H1 (cell line): ENCODE results near the gene PLXDC2. TPM values are rescaled to one million over a fixed set of nuclear protein-coding genes. Genes with fewer than 3 reads are reported as not detected.
"Not testable (repeated sequence)": the region's sequence is repeated elsewhere in the genome, so short reads cannot be mapped to it uniquely, and the experiment has no call there.

Experiments
- CTCF ChIA-PET: fragments of 300-600 bp; sonication (Branson Sonifier 250); formaldehyde crosslinking; loops from one replicate; lab custom pipeline; 2021; ENCODE audit not compliant: partially characterized antibody; lab: Charles Lee
- POLR2A ChIA-PET: fragments of 300-600 bp; sonication (Branson Sonifier 250); formaldehyde crosslinking; loops from one replicate; lab custom pipeline; 2021; ENCODE audit warnings: inconsistent platforms; ENCODE audit not compliant: partially characterized antibody; lab: Charles Lee
- DNase-seq, 2 experiments: peaks; one replicate each; pipeline versions ENCODE4 v3.0.0 to v3.0.0-alpha.2; 2010 to 2022; ENCODE audit warnings: low spot score in 2 of 2, low read depth in 1 of 2, mixed read lengths in 1 of 2
- FAIRE-seq: peaks from 2 replicates; lab custom pipeline; 2011; peaks lifted over from hg19 to GRCh38; lab: Jason Lieb, UNC
- H2AFZ ChIP-seq: 2 replicates; pipeline ENCODE4 v1.8.1; 2012; ENCODE audit warnings: low read length, inconsistent platforms
- H2AK5ac ChIP-seq: 2 replicates; pipeline ENCODE4 v1.6.1; 2013; ENCODE audit warnings: low read depth, low read length
- H2BK120ac ChIP-seq: replicated peaks from 2 replicates; pipeline ENCODE3; 2013; ENCODE audit warnings: low read depth, low read length, inconsistent platforms
- H2BK12ac ChIP-seq: 2 replicates; pipeline ENCODE4 v1.6.1; 2013; ENCODE audit warnings: low read depth, low read length
- H2BK15ac ChIP-seq: 2 replicates; pipeline ENCODE4 v1.6.1; 2013; ENCODE audit warnings: low read length
- H2BK20ac ChIP-seq: 2 replicates; pipeline ENCODE4 v1.6.1; 2013; ENCODE audit warnings: low read length
- H2BK5ac ChIP-seq: 2 replicates; pipeline ENCODE4 v1.6.1; 2013; ENCODE audit warnings: low read depth, low read length
- H3K14ac ChIP-seq: 2 replicates; pipeline ENCODE4 v1.6.1; 2013; ENCODE audit warnings: inconsistent platforms; ENCODE audit not compliant: insufficient read length
- H3K18ac ChIP-seq: 2 replicates; pipeline ENCODE4 v1.6.1; 2013; ENCODE audit warnings: low read length; ENCODE audit errors: extremely low read depth
- H3K23ac ChIP-seq: 2 replicates; pipeline ENCODE4 v1.6.1; 2013; ENCODE audit warnings: inconsistent platforms; ENCODE audit not compliant: insufficient read length
- H3K23me2 ChIP-seq: 2 replicates; pipeline ENCODE4 v1.6.1; 2013; ENCODE audit warnings: low read depth, low read length
- H3K27ac ChIP-seq: 2 replicates; pipeline ENCODE4 v1.6.1; 2011; ENCODE audit warnings: low read depth, low read length, inconsistent platforms
- H3K27me3 ChIP-seq, 4 experiments: replicated peaks in 1 of 4; 1 replicate in 1 of 4; 2 replicates in 3 of 4; pipeline versions ENCODE4 v1.6.1 to v1.8.1; 2011 to 2013; ENCODE audit warnings: low read length in 3 of 4, mild to moderate bottlenecking in 3 of 4, inconsistent platforms in 2 of 4, mixed read lengths in 2 of 4, moderate library complexity in 1 of 4; ENCODE audit not compliant: control insufficient read depth in 3 of 4, insufficient read depth in 3 of 4; ENCODE audit errors: extremely low read depth in 1 of 4
- H3K36me3 ChIP-seq, 4 experiments: 2 replicates each; pipeline versions ENCODE4 v1.6.1 to v1.8.1; 2011 to 2013; ENCODE audit warnings: mild to moderate bottlenecking in 4 of 4, low read length in 3 of 4, moderate library complexity in 2 of 4, control low read depth in 1 of 4, inconsistent platforms in 1 of 4; ENCODE audit not compliant: insufficient read depth in 4 of 4, control insufficient read depth in 2 of 4
- H3K4ac ChIP-seq: replicated peaks from 2 replicates; pipeline ENCODE3; 2013; ENCODE audit warnings: low read length, low read depth, mixed read lengths, inconsistent platforms; ENCODE audit not compliant: insufficient read length
- H3K4me1 ChIP-seq, 4 experiments: replicated peaks in 1 of 4; 1 replicate in 1 of 4; 2 replicates in 3 of 4; pipeline versions ENCODE4 v1.6.1 to v1.8.1; 2011 to 2013; ENCODE audit warnings: low read length in 3 of 4, inconsistent platforms in 2 of 4, mixed read lengths in 1 of 4; ENCODE audit not compliant: insufficient read depth in 4 of 4, control insufficient read depth in 3 of 4
- H3K4me2 ChIP-seq, 2 experiments: 2 replicates each; pipeline versions ENCODE4 v1.6.1 to v1.8.1; 2011 to 2013; ENCODE audit warnings: low read depth in 2 of 2, low read length in 2 of 2, control low read depth in 1 of 2, inconsistent platforms in 1 of 2, mild to moderate bottlenecking in 1 of 2; ENCODE audit not compliant: insufficient read depth in 1 of 2
- H3K4me3 ChIP-seq, 4 experiments: fragments of 200-600, 300-600 bp in 1 of 4; sonication (generic), shearing (Covaris generic), sonication (Bioruptor Twin) in 1 of 4; 2 replicates each; pipeline versions ENCODE4 v1.5.1 to v1.8.1; 2011 to 2016; ENCODE audit warnings: low read length in 4 of 4, low read depth in 3 of 4, control low read depth in 2 of 4, inconsistent platforms in 2 of 4, mild to moderate bottlenecking in 2 of 4, mixed read lengths in 1 of 4, moderate library complexity in 1 of 4; ENCODE audit not compliant: insufficient read depth in 2 of 4; ENCODE audit errors: extremely low read depth in 1 of 4
- H3K56ac ChIP-seq: replicated peaks from 2 replicates; pipeline ENCODE3; 2013; ENCODE audit warnings: low read depth, mild to moderate bottlenecking, mixed read lengths, low read length, inconsistent platforms; ENCODE audit not compliant: insufficient read length
- H3K79me1 ChIP-seq: 2 replicates; pipeline ENCODE4 v1.6.1; 2013; ENCODE audit warnings: low read depth, low read length, control low read depth
- H3K79me2 ChIP-seq, 2 experiments: 2 replicates each; pipeline versions ENCODE4 v1.6.1 to v1.8.1; 2012 to 2013; ENCODE audit warnings: low read length in 2 of 2, mild to moderate bottlenecking in 2 of 2, inconsistent platforms in 1 of 2; ENCODE audit not compliant: insufficient read depth in 2 of 2, control insufficient read depth in 1 of 2
- H3K9ac ChIP-seq, 4 experiments: replicated peaks in 1 of 4; 1 replicate in 1 of 4; 2 replicates in 3 of 4; pipeline versions ENCODE4 v1.6.1 to v1.8.1; 2011 to 2013; ENCODE audit warnings: low read depth in 3 of 4, low read length in 3 of 4, control low read depth in 2 of 4, mild to moderate bottlenecking in 2 of 4, moderate library complexity in 2 of 4, inconsistent platforms in 1 of 4; ENCODE audit errors: extremely low read depth in 1 of 4
- H3K9me3 ChIP-seq, 2 experiments: 2 replicates each; pipeline versions ENCODE4 v1.6.1 to v1.8.1; 2012 to 2013; ENCODE audit warnings: mild to moderate bottlenecking in 2 of 2, moderate library complexity in 2 of 2, control low read depth in 1 of 2, inconsistent platforms in 1 of 2, low read depth in 1 of 2, low read length in 1 of 2, mixed read lengths in 1 of 2; ENCODE audit not compliant: insufficient read depth in 2 of 2
- H4K20me1 ChIP-seq, 2 experiments: replicated peaks in 1 of 2; 2 replicates each; pipeline versions ENCODE3 to v1.8.1; 2011 to 2013; ENCODE audit warnings: inconsistent platforms in 2 of 2, low read length in 2 of 2, mild to moderate bottlenecking in 1 of 2; ENCODE audit not compliant: insufficient read depth in 2 of 2, control insufficient read depth in 1 of 2
- H4K5ac ChIP-seq: 2 replicates; pipeline ENCODE4 v1.6.1; 2013; ENCODE audit warnings: low read length, low read depth, mixed read lengths, inconsistent platforms; ENCODE audit not compliant: insufficient read length
- H4K8ac ChIP-seq: 2 replicates; pipeline ENCODE4 v1.8.0; 2013; ENCODE audit warnings: mild to moderate bottlenecking, moderate library complexity, low read length, inconsistent platforms; ENCODE audit not compliant: insufficient read depth; ENCODE audit errors: extremely low read depth
- H4K91ac ChIP-seq: replicated peaks from 2 replicates; pipeline ENCODE3; 2013; ENCODE audit warnings: low read length, mixed read lengths, inconsistent platforms; ENCODE audit not compliant: insufficient read length
- HDAC2 ChIP-seq, 2 experiments: fragments of 300-600 bp in 1 of 2; sonication (generic) in 1 of 2; IDR thresholded peaks; 2 replicates each; pipeline ENCODE4 v1.6.1; 2011 to 2012; ENCODE audit warnings: low read depth in 2 of 2, low read length in 2 of 2, mild to moderate bottlenecking in 2 of 2, moderate library complexity in 2 of 2, borderline replicate concordance in 1 of 2, inconsistent platforms in 1 of 2
- WGBS, 2 experiments: shearing (Covaris generic) in 1 of 2; methylation state at CpG; one replicate each; pipeline versions ENCODE4 v1.1.6 to v1.1.7; 2013 to 2015; ENCODE audit warnings: low lambda C conversion rate in 2 of 2, mixed read lengths in 2 of 2, inconsistent platforms in 1 of 2, low coverage in 1 of 2, missing lambda C conversion rate in 1 of 2; ENCODE audit not compliant: insufficient replicate concordance in 2 of 2, insufficient coverage in 1 of 2, insufficient read length in 1 of 2; ENCODE audit errors: extremely low coverage in 1 of 2, missing lambda C conversion rate in 1 of 2; 5-methylcytosine and 5-hydroxymethylcytosine counted together
- polyA plus RNA-seq, 7 experiments: library from polyadenylated mRNA; depleted of rRNA in 3 of 7; stranded (reverse) in 5 of 7; unstranded in 2 of 7; fragments of >200 nt in 5 of 7; fragments of 200-250 nt in 2 of 7; gene quantifications; 1 replicate in 5 of 7; 2 replicates in 1 of 7; 4 replicates in 1 of 7; pipeline versions ENCODE4 v1.2.1 to v1.2.3, GENCODE V29; 2011 to 2013; ENCODE audit warnings: missing spikeins in 2 of 7, mixed read lengths in 2 of 7
- total RNA-seq: library from RNA; stranded (reverse); fragmentation: NEBNext Ultra II Directional; extraction: Animal tissue kit (Norgen Biotek cat#: 25700); gene quantifications from 2 replicates; pipeline ENCODE4 v1.2.1, GENCODE V29; 2021

Gene PLXDC2
- total and polyA plus RNA-seq, 2 of the 8 experiments (the other 6 are each of a cell fraction or from before 2014, with no cell fraction given) = 23.0 to 40.5 TPM

GRCh38 chr10:20191392-20191791 is 375.2 kb downstream of the PLXDC2 start:
- FAIRE-seq, H3K23me2 ChIP-seq, H4K5ac ChIP-seq, H3K23ac ChIP-seq, H2AFZ ChIP-seq, POLR2A ChIA-PET, H2BK120ac ChIP-seq, H2BK20ac ChIP-seq, H2AK5ac ChIP-seq, H3K9me3 ChIP-seq, H2BK15ac ChIP-seq, H3K36me3 ChIP-seq, H3K27ac ChIP-seq, CTCF ChIA-PET, H3K4me1 ChIP-seq, H3K79me2 ChIP-seq, H3K27me3 ChIP-seq, DNase-seq, H2BK12ac ChIP-seq, H4K8ac ChIP-seq, H3K14ac ChIP-seq, H3K79me1 ChIP-seq: not testable (repeated sequence)
- TF ChIP-seq HDAC2 (IDR thresholded peaks at IDR 0.05; ENCODE audit: borderline replicate concordance in 1 of 2, low read depth in 2 of 2, low read length in 2 of 2) = peak in 1 of 2 experiments; percentile 32; a peak in 1 of 4 replicates
- TF ChIP-seq, all 59 proteins: peak for 1; not testable (repeated sequence) for 58
- not testable (repeated sequence) for H3K4me3 ChIP-seq, H3K4ac ChIP-seq, H2BK5ac ChIP-seq, H3K18ac ChIP-seq, H3K56ac ChIP-seq, H4K20me1 ChIP-seq, H3K4me2 ChIP-seq, H4K91ac ChIP-seq, H3K9ac ChIP-seq
- WGBS, 2 experiments = 33% methylated on average over 2 of the region's 3 CpGs; no CpG with 5 or more reads in 1 of the 2 experiments
